Measurements from ENCODE around the gene KLHDC7A. TPM values are rescaled to one million over a fixed set of nuclear protein-coding genes. Genes with fewer than 3 reads are reported as not detected.
A peak's percentile ranks its signal among the peaks of the same experiment; 100 is the strongest.

The KLHDC7A gene
- polyA plus RNA-seq, 2 of the 4 experiments (the other 2 are of a cell fraction) = 0.74 to 2.3 TPM

- H3K27ac ChIP-seq = no peak overlapping the region
- ChIA-PET CTCF (interaction anchor here (1.1 kb wide), 1 partner anchor 87 kb away, joined by 3 read pairs; no protein-coding TSS in a partner anchor), POLR2A (no interaction called here)
- ATAC-seq = no peak
- no peak overlapping the region for H3K4me2 ChIP-seq
- 12% methylated on average over 3 of the region's 3 CpGs for WGBS (ENCODE audit: missing lambda C conversion rate)
- no peak for FAIRE-seq
- TF ChIP-seq RFX5 (IDR thresholded peaks at IDR 0.05) (peak; percentile 87), E2F6 (IDR thresholded peaks at IDR 0.05; ENCODE audit: borderline replicate concordance, low read depth) (no peak)
- no peaks in the 10 kb centered on the region for H3K4me1 ChIP-seq
- H3K4me3 ChIP-seq = no peak overlapping the region
- no peak for DNase-seq (ENCODE audit: low read depth in 1 of 2, low spot score in 1 of 2)
- H3K9me3 ChIP-seq = no peaks in the 10 kb centered on the region
These were observed 13.6 kb downstream of the KLHDC7A start for GRCh38 chr1:18494304-18494703.

- FAIRE-seq = no peak
- Histone ChIP-seq H3K9me3 (no peaks in the 10 kb centered on the region), H3K4me2 (no peak overlapping the region), H3K4me3 (no peak overlapping the region), H3K27ac (no peak overlapping the region), H3K4me1 (no peaks in the 10 kb centered on the region)
- POLR2A ChIA-PET = no interaction called here
- no peak for DNase-seq (ENCODE audit: low read depth in 1 of 2, low spot score in 1 of 2)
- no peak for ATAC-seq
- WGBS (ENCODE audit: missing lambda C conversion rate) = 54% methylated on average over 5 of the region's 5 CpGs
- CTCF ChIA-PET = interaction anchor here (0.5 kb wide), 1 partner anchor 128 kb away, joined by 3 read pairs; no protein-coding TSS in a partner anchor
- TF ChIP-seq E2F6 (IDR thresholded peaks at IDR 0.05; ENCODE audit: borderline replicate concordance, low read depth) = no peak
- TF ChIP-seq RCOR1 (IDR thresholded peaks at IDR 0.05; ENCODE audit: low read depth, low read length) = no peak
- no peak for TF ChIP-seq CEBPB (IDR thresholded peaks at IDR 0.05)
- no peak for TF ChIP-seq ATOH8 (CRISPR knock-in tag; IDR thresholded peaks at IDR 0.05; ENCODE audit: low read depth)
- no peak for TF ChIP-seq HES2 (IDR thresholded peaks at IDR 0.05)
- no peak for TF ChIP-seq NR3C1 (IDR thresholded peaks at IDR 0.05)
- no peak for TF ChIP-seq CBX2 (IDR thresholded peaks at IDR 0.05; ENCODE audit: borderline replicate concordance, low read depth)
- TF ChIP-seq TFCP2L1 (CRISPR knock-in tag; IDR thresholded peaks at IDR 0.05) = no peak
- TF ChIP-seq POLR2A (IDR thresholded peaks at IDR 0.05; ENCODE audit: low read length) = no peak
- no peak for TF ChIP-seq EHMT2 (IDR thresholded peaks at IDR 0.05; ENCODE audit: low read depth)
- TF ChIP-seq RAD21 (conservative IDR thresholded peaks at IDR 0.05 in 1 of 2, IDR thresholded peaks at IDR 0.05 in 1 of 2) = no peak
- no peak for TF ChIP-seq MAX (IDR thresholded peaks at IDR 0.05)
- no peak for TF ChIP-seq GATA3 (IDR thresholded peaks at IDR 0.05; ENCODE audit: borderline replicate concordance)
- no peak for TF ChIP-seq MAFK (IDR thresholded peaks at IDR 0.05; ENCODE audit: partially characterized antibody)
- TF ChIP-seq MYC (IDR thresholded peaks at IDR 0.05; ENCODE audit: borderline replicate concordance, low read length) = no peak
- TF ChIP-seq JUNB (IDR thresholded peaks at IDR 0.05) = no peak
- no peak for TF ChIP-seq PBX3 (IDR thresholded peaks at IDR 0.05)
- no peak for TF ChIP-seq CBX8 (IDR thresholded peaks at IDR 0.05)
- TF ChIP-seq HOXA7 (CRISPR knock-in tag; IDR thresholded peaks at IDR 0.05) = no peak
- TF ChIP-seq CHD2 (IDR thresholded peaks at IDR 0.05; ENCODE audit: low read length, partially characterized antibody) = no peak
These were observed 14.9 kb downstream of the KLHDC7A start for GRCh38 chr1:18495635-18496034.

GRCh38 chr1:18496056-18496455 lies 15.3 kb downstream of the KLHDC7A start:
- Histone ChIP-seq H3K4me1 (no peaks in the 10 kb centered on the region), H3K4me3 (no peak overlapping the region), H3K9me3 (no peaks in the 10 kb centered on the region), H3K4me2 (no peak overlapping the region), H3K27ac (no peak overlapping the region)
- POLR2A ChIA-PET = no interaction called here
- WGBS (ENCODE audit: missing lambda C conversion rate) = 15% methylated on average over 1 of the region's 1 CpG
- FAIRE-seq (no peak), ATAC-seq (no peak), DNase-seq (ENCODE audit: low read depth in 1 of 2, low spot score in 1 of 2) (no peak)
- TF ChIP-seq TFCP2L1 (CRISPR knock-in tag; IDR thresholded peaks at IDR 0.05) = no peak
- TF ChIP-seq GATA3 (IDR thresholded peaks at IDR 0.05; ENCODE audit: borderline replicate concordance) = no peak
- no peak for TF ChIP-seq BCL3 (IDR thresholded peaks at IDR 0.05)
- TF ChIP-seq PHF8 (IDR thresholded peaks at IDR 0.05; ENCODE audit: borderline replicate concordance, low read depth) = no peak
- no peak for TF ChIP-seq SMC3 (IDR thresholded peaks at IDR 0.05)
- TF ChIP-seq HOXB13 (CRISPR knock-in tag; IDR thresholded peaks at IDR 0.05; ENCODE audit: low read depth) = no peak
- TF ChIP-seq ATOH8 (CRISPR knock-in tag; IDR thresholded peaks at IDR 0.05; ENCODE audit: low read depth) = no peak
- no peak for TF ChIP-seq RARB (CRISPR knock-in tag; IDR thresholded peaks at IDR 0.05)
- no peak for TF ChIP-seq CBX8 (IDR thresholded peaks at IDR 0.05)
- no peak for TF ChIP-seq CTCF (IDR thresholded peaks at IDR 0.05)
- CTCF ChIA-PET = interaction anchor here (0.5 kb wide), 1 partner anchor 128 kb away, joined by 3 read pairs; no protein-coding TSS in a partner anchor
